Right lobe of liver (tissue), 4 donors: ENCODE data around the gene ENTPD2.

ENCODE experiments used
- CTCF ChIP-seq, 4 donors: fragments of 200-600 bp in 3 of 4; fragments of 450-650 bp in 1 of 4; IDR thresholded peaks; one replicate each; pipeline versions ENCODE4 v1.5.1 to v1.8.0; 2016 to 2022; ENCODE audit warnings: antibody characterized with exemption in 4 of 4, mild to moderate bottlenecking in 2 of 4
- POLR2A ChIP-seq: fragments of 450-650 bp; IDR thresholded peaks from one replicate; pipeline ENCODE4 v1.6.1; 2017; ENCODE audit warnings: antibody characterized with exemption, mild to moderate bottlenecking
- donor health status: DM: no; HTN: no; CAD: no.
- donor health status: DM: no; HTN: no; CAD: no.
- donor health status: DM: no; HTN: yes; CAD: no.

- no peak for TF ChIP-seq CTCF (IDR thresholded peaks at IDR 0.05)
- TF ChIP-seq POLR2A = no peak
Measured at GRCh38 chr9:137030538-137031527, 23.0 kb downstream of the ENTPD2 start.
